Right cardiac atrium (tissue), 5 donors: ENCODE results near the gene LSM14A. TPM values are rescaled to one million over a fixed set of nuclear protein-coding genes. Genes with fewer than 3 reads are reported as not detected.
"Not testable (repeated sequence)": the region's sequence is repeated elsewhere in the genome, so short reads cannot be mapped to it uniquely, and the experiment has no call there.

ENCODE experiments used
- ATAC-seq, 2 donors: fragments of 200-7000 bp; cut with Tn5 transposase; one replicate each; pipeline versions ENCODE4 v1.8.0 to v1.9.1; 2020; ENCODE audit warnings: moderate library complexity in 2 of 2, mild to moderate bottlenecking in 1 of 2
- DNase-seq, 3 donors: peaks; one replicate each; pipeline ENCODE4 v3.0.0-alpha.2; 2020
- H3K27ac ChIP-seq: one replicate; pipeline ENCODE4 v1.5.1; 2013; ENCODE audit warnings: mild to moderate bottlenecking, low read length, control low read depth, moderate library complexity
- H3K27me3 ChIP-seq: one replicate; pipeline ENCODE4 v1.6.1; 2013; ENCODE audit not compliant: control insufficient read depth, insufficient read depth
- H3K4me1 ChIP-seq: one replicate; pipeline ENCODE4 v1.6.1; 2013; ENCODE audit warnings: low read length; ENCODE audit not compliant: control insufficient read depth, insufficient read depth
- H3K4me3 ChIP-seq: one replicate; pipeline ENCODE4 v1.5.1; 2013; ENCODE audit warnings: low read length, control low read depth
- H3K9me3 ChIP-seq: one replicate; pipeline ENCODE4 v1.6.1; 2013; ENCODE audit warnings: low read length; ENCODE audit not compliant: control insufficient read depth
- WGBS: extraction: QIAGEN DNeasy Blood & Tissue Kit; methylation state at CpG from one replicate; pipeline ENCODE4 v1.1.7; 2013; 5-methylcytosine and 5-hydroxymethylcytosine counted together
- intact Hi-C, 4 donors: fragments of 100-400 bp; cut with DNase I; formaldehyde crosslinking; loops; one replicate each; pipeline versions ENCODE4 v1.11.0 to v1.14.0; 2022 to 2023
- polyA plus RNA-seq: library from polyadenylated mRNA; stranded (reverse); fragments of 200-250 nt; gene quantifications from one replicate; pipeline ENCODE4 v1.2.3, GENCODE V29; 2013
- total RNA-seq, 4 donors: library from RNA; stranded (reverse); fragmentation: NEBNext Ultra II Directional; extraction: Animal tissue kit (Norgen Biotek cat#: 25700); gene quantifications; one replicate each; pipeline ENCODE4 v1.2.1, GENCODE V29; 2021
- donor health status: healthy with polysubstance abuse.
- donor health status: DM: no; HTN: yes; CAD: no.
- donor health status: DM: no; HTN: no; CAD: no.
- donor health status: DM: no; HTN: yes; CAD: no; lungs with severe emphysema.
- donor health status: DM: yes; HTN: yes; CAD: no.

LSM14A gene
- total and polyA plus RNA-seq, 5 donors, result 50.7 to 91.4 (median 78.2) TPM

GRCh38 chr19:34243876-34244578 is 71.7 kb downstream of the LSM14A start:
- Histone ChIP-seq H3K4me1 (no peaks in the 10 kb centered on the region), H3K27ac (no peak overlapping the region), H3K27me3 (no peaks in the 10 kb centered on the region), H3K4me3 (no peak overlapping the region), H3K9me3 (no peaks in the 10 kb centered on the region)
- peak in 1 of 2 donors; percentile 48 for ATAC-seq
- intact Hi-C loops, result no loop called here
- DNase-seq, result no peak
- 81% methylated on average over 17 of the region's 17 CpGs for whole genome bisulfite sequencing

- 77% methylated on average over 13 of the region's 13 CpGs for WGBS
- H3K4me1 ChIP-seq, result no peaks in the 10 kb centered on the region
- H3K27ac ChIP-seq, result no peak overlapping the region
- DNase-seq (peak in 2 of 3 donors; percentile 66 to 67), ATAC-seq (peak; percentile 40 to 50)
- no peaks in the 10 kb centered on the region for H3K9me3 ChIP-seq
- no peaks in the 10 kb centered on the region for H3K27me3 ChIP-seq
- intact Hi-C loops, result no loop called here
- no peak overlapping the region for H3K4me3 ChIP-seq
Observed at GRCh38 chr19:34244611-34245299, 72.5 kb downstream of the LSM14A start.

DNA sequence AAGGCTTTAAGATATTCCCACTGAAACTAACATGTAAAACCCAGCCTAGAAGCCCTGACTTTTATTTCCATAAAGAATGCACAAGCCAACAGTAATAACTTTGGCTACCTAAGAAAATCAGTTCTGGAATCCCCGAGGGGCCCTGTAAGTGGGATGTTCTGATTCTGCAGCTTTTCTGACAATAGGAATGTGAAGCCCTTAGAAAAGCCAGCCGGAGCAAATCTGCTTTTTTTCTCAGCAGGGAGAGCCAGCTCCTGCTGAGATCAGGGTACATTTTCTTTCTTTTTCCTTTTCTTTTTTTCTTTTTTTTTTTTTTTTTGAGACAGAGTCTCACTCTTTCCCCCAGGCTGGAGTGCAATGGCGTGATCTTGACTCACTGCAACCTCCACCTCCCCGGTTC is 74.0 kb downstream of the LSM14A start:
- ATAC-seq, result no peak
- Histone ChIP-seq H3K27ac (no peak overlapping the region), H3K4me3 (no peak overlapping the region), H3K9me3 (no peaks in the 10 kb centered on the region), H3K4me1 (no peaks in the 10 kb centered on the region), H3K27me3 (no peaks in the 10 kb centered on the region)
- intact Hi-C loops, result no loop called here
- WGBS, result 69% methylated on average over 4 of the region's 4 CpGs
- no peak for DNase-seq

GRCh38 chr19:34248941-34249340 is 76.6 kb downstream of the LSM14A start:
- no peak overlapping the region for H3K4me3 ChIP-seq
- intact Hi-C loops, result no loop called here
- ATAC-seq (no peak), DNase-seq (no peak)
- no peaks in the 10 kb centered on the region for H3K9me3 ChIP-seq
- H3K4me1 ChIP-seq, result no peaks in the 10 kb centered on the region
- no peaks in the 10 kb centered on the region for H3K27me3 ChIP-seq
- no peak overlapping the region for H3K27ac ChIP-seq
- WGBS, result 92% methylated on average over 4 of the region's 4 CpGs

- intact Hi-C loops, result not testable (repeated sequence)
Observed at GRCh38 chr19:34253167-34253566, 80.9 kb downstream of the LSM14A start.

DNA sequence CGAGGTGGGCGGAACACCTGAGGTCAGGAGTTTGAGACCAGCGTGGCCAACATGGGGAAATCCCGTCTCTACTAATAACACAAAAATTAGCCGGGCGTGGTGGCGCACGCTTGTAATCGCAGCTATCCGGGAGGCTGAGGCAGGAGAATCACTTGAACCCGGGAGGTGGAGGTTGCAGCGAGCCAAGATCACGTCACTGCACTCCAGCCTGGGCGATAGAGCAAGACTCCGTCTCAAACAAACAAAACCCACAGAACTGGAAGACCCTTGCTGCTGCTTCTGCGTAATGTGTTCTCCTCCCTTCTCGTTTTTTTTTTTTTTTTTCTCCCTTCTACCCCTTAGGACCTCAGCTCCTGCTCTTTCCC is 81.4 kb downstream of the LSM14A start:
- H3K4me1 ChIP-seq, ATAC-seq, intact Hi-C loops, H3K27me3 ChIP-seq, H3K9me3 ChIP-seq, H3K27ac ChIP-seq, DNase-seq: not testable (repeated sequence)
- WGBS, result 71% methylated on average over 17 of the region's 17 CpGs
- peak overlapping the region; percentile 89 for H3K4me3 ChIP-seq

More at GRCh38 chr19:34253167-34253566, 80.9 kb downstream of the LSM14A start:
- not testable (repeated sequence) for H3K27ac ChIP-seq, ATAC-seq, H3K4me3 ChIP-seq, DNase-seq, H3K27me3 ChIP-seq, H3K4me1 ChIP-seq, H3K9me3 ChIP-seq
- WGBS, result 95% methylated on average over 14 of the region's 14 CpGs

DNA sequence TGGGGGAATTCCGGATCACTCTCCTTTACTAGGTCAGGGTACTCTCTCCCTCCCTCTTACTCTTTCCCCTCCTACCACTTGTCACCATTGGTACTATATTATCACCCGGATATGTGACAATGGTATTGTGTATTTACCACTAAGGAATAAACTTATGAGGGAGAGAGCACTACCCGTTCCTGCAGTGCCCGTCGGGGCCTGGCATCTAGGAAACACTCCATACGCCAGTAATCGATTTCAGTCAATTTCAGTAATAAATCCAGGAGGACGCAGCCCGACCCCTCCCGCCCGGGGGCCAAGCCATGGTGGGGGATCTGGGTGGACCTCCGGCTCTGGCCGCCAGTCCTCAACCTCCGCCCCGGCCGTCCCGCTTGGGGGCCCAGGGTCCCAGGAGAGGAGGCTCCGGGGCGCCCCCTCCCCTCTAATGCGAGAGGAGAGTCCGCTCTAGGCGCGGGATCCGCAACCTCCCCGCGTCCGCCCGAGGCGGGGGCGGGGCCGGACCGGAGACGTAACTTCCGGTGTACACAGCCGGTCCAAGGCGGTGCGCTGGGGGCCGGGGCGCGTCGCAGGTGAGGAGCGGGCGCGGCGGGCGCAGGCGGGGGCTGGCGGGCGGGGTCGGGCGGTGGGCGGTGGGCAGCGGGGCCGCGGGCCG is 81.9 kb downstream of the LSM14A start, which contains the start of gene GARRE1:
GARRE1 (plus strand) TSS at position 509 of the 652 bp plus-strand sequence. CDS start 45,920 bp downstream, outside the sequence.
- H3K9me3 ChIP-seq, result no peaks in the 10 kb centered on the region
- peak within 1 kb of the TSS; percentile 89 for H3K27ac ChIP-seq
- no peaks in the 10 kb centered on the region for H3K27me3 ChIP-seq
- WGBS, result under 1% methylated on average over 55 of the region's 56 CpGs
- DNase-seq, result peak; percentile 85 to 94 (median 94)
- peak within 1 kb of the TSS; percentile 89 for H3K4me3 ChIP-seq
- intact Hi-C loops, result no loop called here
- ATAC-seq, result peak; percentile 93 to 95
- no peaks in the 10 kb centered on the region for H3K4me1 ChIP-seq

- intact Hi-C loops, result no loop called here
- Histone ChIP-seq H3K27me3 (no peaks in the 10 kb centered on the region), H3K9me3 (no peaks in the 10 kb centered on the region), H3K27ac (peak overlapping the region; percentile 58), H3K4me3 (peak overlapping the region; percentile 89), H3K4me1 (no peaks in the 10 kb centered on the region)
- peak; percentile 63 to 71 for ATAC-seq
- WGBS, result under 1% methylated on average over 88 of the region's 88 CpGs
- peak; percentile 50 to 81 (median 80) for DNase-seq
Observed at GRCh38 chr19:34254698-34255432, 82.6 kb downstream of the LSM14A start.

DNA sequence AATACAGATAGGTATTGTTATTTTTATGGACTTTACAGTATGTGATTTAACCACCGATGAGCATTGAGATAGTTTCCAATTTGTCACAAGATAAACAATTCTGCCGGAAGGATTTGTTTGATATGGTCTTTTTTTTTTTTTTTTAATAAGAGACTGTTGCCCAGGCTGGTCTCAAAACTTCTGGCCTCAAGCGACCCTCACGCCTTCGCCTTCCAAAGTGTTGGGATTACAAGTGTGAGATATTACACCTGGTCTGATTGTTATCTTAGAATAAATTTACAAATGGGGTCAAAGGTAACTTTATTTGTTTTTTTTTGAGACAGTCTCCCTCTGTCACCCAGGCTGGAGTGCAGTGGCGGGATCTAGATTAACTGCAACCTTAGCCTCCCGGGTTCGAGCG is 83.2 kb downstream of the LSM14A start:
- ATAC-seq, result no peak
- H3K27ac ChIP-seq, result no peak overlapping the region
- intact Hi-C loops, result no loop called here

GRCh38 chr19:34256835-34257558 is 84.7 kb downstream of the LSM14A start:
- H3K27ac ChIP-seq, result no peak overlapping the region
- 51% methylated on average over 5 of the region's 5 CpGs for WGBS
- DNase-seq, result no peak
- H3K9me3 ChIP-seq, result no peaks in the 10 kb centered on the region
- ATAC-seq, result no peak
- intact Hi-C loops, result no loop called here
- peaks cover 12% of the 10 kb centered on the region for H3K4me1 ChIP-seq
- H3K27me3 ChIP-seq, result no peaks in the 10 kb centered on the region
- no peak overlapping the region for H3K4me3 ChIP-seq

More for the DNA sequence above, 83.2 kb downstream of the LSM14A start:
- WGBS, result 42% methylated on average over 9 of the region's 9 CpGs
- peak overlapping the region; percentile 89 for H3K4me3 ChIP-seq
- no peaks in the 10 kb centered on the region for H3K4me1 ChIP-seq
- H3K27me3 ChIP-seq, result no peaks in the 10 kb centered on the region
- no peak for DNase-seq
- no peaks in the 10 kb centered on the region for H3K9me3 ChIP-seq
